Measurements from ENCODE around the gene LYRM7.

Gene LYRM7

DNA sequence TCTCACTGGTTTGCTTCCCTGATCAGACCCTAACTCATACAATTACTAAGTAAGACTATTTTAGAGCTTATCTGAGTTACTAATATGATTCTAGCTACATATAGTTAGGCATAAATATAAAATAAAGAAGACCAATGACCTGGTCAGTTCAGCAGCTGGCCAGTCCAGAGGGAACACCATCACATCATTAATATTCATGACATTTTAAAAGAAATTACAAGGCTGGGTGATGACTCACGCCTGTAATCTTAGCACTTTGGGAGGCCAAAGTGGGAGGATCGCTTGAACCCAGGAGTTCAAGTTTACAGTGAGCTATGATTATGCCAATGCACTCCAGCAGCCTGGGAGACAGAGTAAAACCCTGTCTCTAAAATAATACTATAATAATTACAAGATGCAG lies 56.2 kb downstream of the LYRM7 start:
- H3K4me3 ChIP-seq (ENCODE audit: low read length, poor library complexity, severe bottlenecking), result no peak overlapping the region
- no peak overlapping the region for H2AFZ ChIP-seq (ENCODE audit: low read length)
- H4K20me1 ChIP-seq (ENCODE audit: insufficient read depth, low read length, poor library complexity, severe bottlenecking), result no peaks in the 10 kb centered on the region
- 0 out of 2 replicates have a peak, but pooled peaks cover 3% of the 10 kb centered on the region for H3F3A ChIP-seq (ENCODE audit: low read depth)
- no peaks in the 10 kb centered on the region for H3K9me3 ChIP-seq (ENCODE audit: insufficient read depth, low read depth, low read length)
- H3K9me2 ChIP-seq (replicated peaks; ENCODE audit: low read depth, low read length), result no peaks in the 10 kb centered on the region
- H3K4me1 ChIP-seq (ENCODE audit: insufficient read depth, low read length, poor library complexity, severe bottlenecking), result peaks cover 32% of the 10 kb centered on the region
- TF ChIP-seq EZH2phosphoT487 (IDR thresholded peaks at IDR 0.05; ENCODE audit: borderline replicate concordance), result no peak
- TF ChIP-seq, protein P1, sequence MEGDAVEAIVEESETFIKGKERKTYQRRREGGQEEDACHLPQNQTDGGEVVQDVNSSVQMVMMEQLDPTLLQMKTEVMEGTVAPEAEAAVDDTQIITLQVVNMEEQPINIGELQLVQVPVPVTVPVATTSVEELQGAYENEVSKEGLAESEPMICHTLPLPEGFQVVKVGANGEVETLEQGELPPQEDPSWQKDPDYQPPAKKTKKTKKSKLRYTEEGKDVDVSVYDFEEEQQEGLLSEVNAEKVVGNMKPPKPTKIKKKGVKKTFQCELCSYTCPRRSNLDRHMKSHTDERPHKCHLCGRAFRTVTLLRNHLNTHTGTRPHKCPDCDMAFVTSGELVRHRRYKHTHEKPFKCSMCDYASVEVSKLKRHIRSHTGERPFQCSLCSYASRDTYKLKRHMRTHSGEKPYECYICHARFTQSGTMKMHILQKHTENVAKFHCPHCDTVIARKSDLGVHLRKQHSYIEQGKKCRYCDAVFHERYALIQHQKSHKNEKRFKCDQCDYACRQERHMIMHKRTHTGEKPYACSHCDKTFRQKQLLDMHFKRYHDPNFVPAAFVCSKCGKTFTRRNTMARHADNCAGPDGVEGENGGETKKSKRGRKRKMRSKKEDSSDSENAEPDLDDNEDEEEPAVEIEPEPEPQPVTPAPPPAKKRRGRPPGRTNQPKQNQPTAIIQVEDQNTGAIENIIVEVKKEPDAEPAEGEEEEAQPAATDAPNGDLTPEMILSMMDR (conservative IDR thresholded peaks at IDR 0.05; ENCODE audit: low read length), result no peak
- no peak overlapping the region for H3K9ac ChIP-seq (ENCODE audit: low read depth, low read length, poor library complexity, severe bottlenecking)
- H3K4me2 ChIP-seq (ENCODE audit: low read depth, low read length, poor library complexity, severe bottlenecking), result no peak overlapping the region
- H3K79me2 ChIP-seq (ENCODE audit: insufficient read depth, low read length), result no peaks in the 10 kb centered on the region
- H3K27me3 ChIP-seq (ENCODE audit: insufficient read depth, low read length, poor library complexity, severe bottlenecking), result no peaks in the 10 kb centered on the region
- H3K36me3 ChIP-seq (ENCODE audit: insufficient read depth, low read length), result no peaks in the 10 kb centered on the region

DNA sequence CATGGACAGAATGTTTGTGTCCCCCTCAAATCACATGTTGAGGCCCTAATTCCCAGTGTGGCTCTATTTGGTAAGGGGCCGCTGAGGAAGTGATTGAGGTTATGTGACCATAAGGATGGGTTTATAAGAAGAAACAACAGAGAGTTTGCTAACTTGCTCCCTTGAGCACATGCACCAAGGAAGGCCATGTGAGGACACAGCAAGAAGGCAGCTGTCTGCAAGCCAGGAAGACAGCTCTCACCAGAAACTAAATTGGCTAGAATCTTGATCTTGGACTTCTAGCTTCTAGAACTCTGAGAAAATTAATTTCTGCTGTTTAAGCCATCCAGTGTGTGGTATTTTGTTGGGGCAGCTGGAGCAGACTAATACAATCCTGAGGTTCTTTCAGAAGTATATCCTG lies 57.9 kb downstream of the LYRM7 start:
- Histone ChIP-seq H3K4me1 (ENCODE audit: insufficient read depth, low read length, poor library complexity, severe bottlenecking) (peaks cover 26% of the 10 kb centered on the region), H3F3A (ENCODE audit: low read depth) (0 out of 2 replicates have a peak, but pooled peaks cover 3% of the 10 kb centered on the region), H3K27me3 (ENCODE audit: insufficient read depth, low read length, poor library complexity, severe bottlenecking) (no peaks in the 10 kb centered on the region), H3K9me3 (ENCODE audit: insufficient read depth, low read depth, low read length) (no peaks in the 10 kb centered on the region), H4K20me1 (ENCODE audit: insufficient read depth, low read length, poor library complexity, severe bottlenecking) (no peaks in the 10 kb centered on the region), H3K4me3 (ENCODE audit: low read length, poor library complexity, severe bottlenecking) (no peak overlapping the region), H3K79me2 (ENCODE audit: insufficient read depth, low read length) (no peaks in the 10 kb centered on the region), H3K4me2 (ENCODE audit: low read depth, low read length, poor library complexity, severe bottlenecking) (peak overlapping the region; percentile 46), H2AFZ (ENCODE audit: low read length) (no peak overlapping the region), H3K9ac (ENCODE audit: low read depth, low read length, poor library complexity, severe bottlenecking) (peak overlapping the region; percentile 46), H3K36me3 (ENCODE audit: insufficient read depth, low read length) (no peaks in the 10 kb centered on the region), H3K9me2 (replicated peaks; ENCODE audit: low read depth, low read length) (no peaks in the 10 kb centered on the region)
- TF ChIP-seq, protein P1 (conservative IDR thresholded peaks at IDR 0.05; ENCODE audit: low read length), result no peak
- TF ChIP-seq EZH2phosphoT487 (IDR thresholded peaks at IDR 0.05; ENCODE audit: borderline replicate concordance), result no peak

- TF ChIP-seq EZH2phosphoT487 (IDR thresholded peaks at IDR 0.05; ENCODE audit: borderline replicate concordance), result no peak
- TF ChIP-seq, protein P1 (conservative IDR thresholded peaks at IDR 0.05; ENCODE audit: low read length), result no peak
Measured at GRCh38 chr5:131229623-131230022, 58.9 kb downstream of the LYRM7 start.

More at GRCh38 chr5:131229623-131230022, 58.9 kb downstream of the LYRM7 start:
- Histone ChIP-seq H2AFZ (ENCODE audit: low read length) (no peak overlapping the region), H3K9me3 (ENCODE audit: insufficient read depth, low read depth, low read length) (no peaks in the 10 kb centered on the region), H3K9ac (ENCODE audit: low read depth, low read length, poor library complexity, severe bottlenecking) (no peak overlapping the region), H3K4me3 (ENCODE audit: low read length, poor library complexity, severe bottlenecking) (no peak overlapping the region), H3F3A (ENCODE audit: low read depth) (no peaks in the 10 kb centered on the region), H4K20me1 (ENCODE audit: insufficient read depth, low read length, poor library complexity, severe bottlenecking) (no peaks in the 10 kb centered on the region), H3K4me2 (ENCODE audit: low read depth, low read length, poor library complexity, severe bottlenecking) (no peak overlapping the region), H3K27me3 (ENCODE audit: insufficient read depth, low read length, poor library complexity, severe bottlenecking) (no peaks in the 10 kb centered on the region), H3K4me1 (ENCODE audit: insufficient read depth, low read length, poor library complexity, severe bottlenecking) (peaks cover 17% of the 10 kb centered on the region), H3K9me2 (replicated peaks; ENCODE audit: low read depth, low read length) (no peaks in the 10 kb centered on the region), H3K36me3 (ENCODE audit: insufficient read depth, low read length) (no peaks in the 10 kb centered on the region), H3K79me2 (ENCODE audit: insufficient read depth, low read length) (no peaks in the 10 kb centered on the region)

Measured in Loucy (cell line).